ENCODE results near the gene BTRC. TPM values are rescaled to one million over a fixed set of nuclear protein-coding genes. Genes with fewer than 3 reads are reported as not detected.
A peak's percentile ranks its signal among the peaks of the same experiment; 100 is the strongest.

The BTRC gene
- total RNA-seq, 3 donors from 2014 or later, result 12.4 to 19.5 (median 16.0) TPM

- intact Hi-C loops (cut with DNase I, micrococcal nuclease), result loop anchor here in 1 of 2 donors (10.0 kb wide), 1 partner anchor 250 kb away; no protein-coding TSS in a partner anchor
- H3K4me1 ChIP-seq (ENCODE audit: low read depth), result peaks cover 9% of the 10 kb centered on the region
- no peak for ATAC-seq
Measured at GRCh38 chr10:101464599-101464998, 110.6 kb downstream of the BTRC start.

DNA sequence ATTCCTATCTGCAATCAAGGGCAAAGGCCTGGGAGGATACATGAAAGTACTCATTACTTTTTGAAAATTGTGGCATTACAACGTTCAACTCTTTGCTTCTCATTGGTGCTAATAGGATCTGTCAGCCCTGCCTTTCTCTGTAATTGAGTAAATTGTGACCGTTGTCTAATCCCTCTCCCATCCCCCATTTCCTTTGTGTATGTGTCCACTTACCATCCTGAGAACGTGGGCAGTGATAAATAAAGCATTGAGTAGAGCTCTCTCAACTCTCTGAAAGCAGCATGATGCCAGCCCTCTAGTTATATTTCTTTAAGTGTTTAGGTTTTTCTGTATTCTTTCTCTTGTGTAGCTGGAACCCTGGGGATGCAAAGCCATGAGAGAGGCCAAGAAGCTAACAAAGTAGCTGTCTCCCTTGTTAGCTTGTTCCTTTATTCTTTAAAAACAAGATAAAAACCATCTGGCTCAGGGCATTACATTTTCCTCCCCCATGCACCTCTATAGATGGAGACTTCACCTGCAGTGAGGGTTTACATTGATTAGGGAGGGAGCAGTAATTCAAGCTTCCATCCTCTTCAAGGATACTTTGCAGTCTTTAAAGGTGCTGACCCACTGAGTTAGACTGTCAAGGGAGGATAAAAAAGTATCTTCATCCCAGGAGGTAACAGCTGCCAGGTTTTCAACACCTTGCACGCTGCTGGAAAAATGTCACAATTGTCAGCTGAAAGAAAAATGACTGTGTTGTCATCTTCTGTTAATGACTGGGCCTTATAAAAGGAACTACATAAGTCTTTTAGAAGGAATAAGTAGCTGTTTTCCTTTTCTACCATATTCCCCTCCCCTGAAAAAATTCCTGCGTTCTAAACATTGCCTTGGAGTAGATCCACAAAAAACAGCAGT, 112.3 kb downstream of the BTRC start:
- ATAC-seq, result no peak
- no peaks in the 10 kb centered on the region for H3K9me3 ChIP-seq
- no peak for DNase-seq
- H3K4me3 ChIP-seq, result no peak overlapping the region
- H3K4me1 ChIP-seq (ENCODE audit: low read depth), result peaks cover 9% of the 10 kb centered on the region
- intact Hi-C loops (cut with DNase I, micrococcal nuclease), result loop anchor here in 1 of 2 donors (10.0 kb wide), 1 partner anchor 251 kb away; no protein-coding TSS in a partner anchor
- H3K36me3 ChIP-seq (ENCODE audit: low read depth), result no peaks in the 10 kb centered on the region
- TF ChIP-seq, protein P1, sequence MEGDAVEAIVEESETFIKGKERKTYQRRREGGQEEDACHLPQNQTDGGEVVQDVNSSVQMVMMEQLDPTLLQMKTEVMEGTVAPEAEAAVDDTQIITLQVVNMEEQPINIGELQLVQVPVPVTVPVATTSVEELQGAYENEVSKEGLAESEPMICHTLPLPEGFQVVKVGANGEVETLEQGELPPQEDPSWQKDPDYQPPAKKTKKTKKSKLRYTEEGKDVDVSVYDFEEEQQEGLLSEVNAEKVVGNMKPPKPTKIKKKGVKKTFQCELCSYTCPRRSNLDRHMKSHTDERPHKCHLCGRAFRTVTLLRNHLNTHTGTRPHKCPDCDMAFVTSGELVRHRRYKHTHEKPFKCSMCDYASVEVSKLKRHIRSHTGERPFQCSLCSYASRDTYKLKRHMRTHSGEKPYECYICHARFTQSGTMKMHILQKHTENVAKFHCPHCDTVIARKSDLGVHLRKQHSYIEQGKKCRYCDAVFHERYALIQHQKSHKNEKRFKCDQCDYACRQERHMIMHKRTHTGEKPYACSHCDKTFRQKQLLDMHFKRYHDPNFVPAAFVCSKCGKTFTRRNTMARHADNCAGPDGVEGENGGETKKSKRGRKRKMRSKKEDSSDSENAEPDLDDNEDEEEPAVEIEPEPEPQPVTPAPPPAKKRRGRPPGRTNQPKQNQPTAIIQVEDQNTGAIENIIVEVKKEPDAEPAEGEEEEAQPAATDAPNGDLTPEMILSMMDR (IDR thresholded peaks at IDR 0.05), result no peak

More at GRCh38 chr10:101464599-101464998, 110.6 kb downstream of the BTRC start:
- no peaks in the 10 kb centered on the region for H3K36me3 ChIP-seq (ENCODE audit: low read depth)
- no peaks in the 10 kb centered on the region for H3K9me3 ChIP-seq
- no peak for DNase-seq
- no peak overlapping the region for H3K4me3 ChIP-seq
- TF ChIP-seq, protein P1 (IDR thresholded peaks at IDR 0.05), result no peak

DNA sequence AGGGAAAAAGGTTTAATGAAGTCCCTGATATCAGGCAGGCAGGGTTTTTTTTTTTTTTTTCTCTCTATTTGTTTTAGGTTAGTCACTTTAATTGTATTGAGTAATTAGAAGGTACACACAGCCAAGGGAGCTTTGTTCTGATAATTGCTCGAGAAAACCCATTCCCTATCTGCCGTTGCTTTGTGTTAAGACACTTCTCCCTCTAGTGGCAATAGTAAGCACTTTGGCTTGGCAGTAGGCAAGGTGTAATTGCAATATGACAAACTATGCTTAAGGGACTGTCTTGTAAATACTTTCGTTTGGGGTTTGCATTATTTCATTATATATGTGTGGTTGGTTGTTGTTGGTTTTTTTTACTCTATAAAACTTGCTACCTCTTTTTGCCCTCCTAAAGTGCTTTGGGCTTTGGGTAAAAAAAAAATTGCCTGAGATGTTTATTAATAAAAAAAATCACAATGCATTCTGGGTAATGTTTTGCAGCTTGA, 113.4 kb downstream of the BTRC start:
- DNase-seq (peak in 1 of 3 donors; percentile 50), ATAC-seq (peak; percentile 91)
- Histone ChIP-seq H3K9me3 (no peaks in the 10 kb centered on the region), H3K4me3 (no peak overlapping the region), H3K4me1 (ENCODE audit: low read depth) (peaks cover 9% of the 10 kb centered on the region), H3K36me3 (ENCODE audit: low read depth) (no peaks in the 10 kb centered on the region)
- TF ChIP-seq, protein P1 (IDR thresholded peaks at IDR 0.05), result peak; percentile 49
- intact Hi-C loops (cut with DNase I, micrococcal nuclease), result loop anchor here in 1 of 2 donors (10.0 kb wide), 1 partner anchor 253 kb away; no protein-coding TSS in a partner anchor

DNA sequence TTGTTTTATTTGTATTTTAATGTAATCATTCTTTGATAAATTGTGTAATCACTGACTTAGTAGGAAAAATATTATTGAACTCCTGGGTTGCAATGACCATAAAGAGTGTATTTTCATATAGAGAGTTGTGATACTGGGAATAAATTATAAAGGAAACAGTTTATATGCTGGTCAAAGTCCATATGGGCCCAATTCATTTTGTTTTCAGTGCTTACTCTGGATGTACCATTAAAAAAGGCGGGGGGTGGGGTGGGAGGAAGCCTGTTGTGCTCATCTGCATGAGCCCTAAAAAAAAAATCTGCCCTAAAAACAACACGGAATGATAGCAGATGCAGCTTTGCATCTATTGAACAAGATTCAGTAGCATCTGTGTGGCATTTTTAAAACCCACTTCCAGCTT, 114.2 kb downstream of the BTRC start:
- TF ChIP-seq, protein P1 (IDR thresholded peaks at IDR 0.05), result no peak
- ATAC-seq (peak; percentile 51), DNase-seq (peak in 1 of 3 donors; percentile 28)
- Histone ChIP-seq H3K9me3 (no peaks in the 10 kb centered on the region), H3K36me3 (ENCODE audit: low read depth) (no peaks in the 10 kb centered on the region), H3K4me1 (ENCODE audit: low read depth) (peaks cover 9% of the 10 kb centered on the region), H3K4me3 (no peak overlapping the region)
- intact Hi-C loops (cut with DNase I, micrococcal nuclease), result loop anchor here in 1 of 2 donors (10.0 kb wide), 1 partner anchor 253 kb away; no protein-coding TSS in a partner anchor

GRCh38 chr10:101476383-101476782, 122.4 kb downstream of the BTRC start:
- DNase-seq (no peak), ATAC-seq (no peak)
- H3K4me3 ChIP-seq, result no peak overlapping the region
- no peaks in the 10 kb centered on the region for H3K36me3 ChIP-seq (ENCODE audit: low read depth)
- H3K9me3 ChIP-seq, result no peaks in the 10 kb centered on the region
- intact Hi-C loops (cut with DNase I, micrococcal nuclease), result no loop called here
- H3K4me1 ChIP-seq (ENCODE audit: low read depth), result no peaks in the 10 kb centered on the region
- TF ChIP-seq, protein P1 (IDR thresholded peaks at IDR 0.05), result no peak
